Sigmoid colon (tissue), 4 donors: ENCODE data around the gene TPSB2.

ENCODE experiments used
- EP300 ChIP-seq, 4 donors: sonication (generic); formaldehyde crosslinking; IDR thresholded peaks; one replicate each; pipeline ENCODE4 v1.6.1; 2017; ENCODE audit warnings: antibody characterized with exemption in 4 of 4
- TF ChIP-seq, protein P1 (sequence below), 4 experiments: fragments of 450-650 bp in 3 of 4; fragments of 200-600 bp in 1 of 4; IDR thresholded peaks; one replicate each; pipeline ENCODE4 v1.5.1; 2016 to 2019; ENCODE audit warnings: antibody characterized with exemption in 4 of 4, mild to moderate bottlenecking in 3 of 4, moderate library complexity in 2 of 4

DNA sequence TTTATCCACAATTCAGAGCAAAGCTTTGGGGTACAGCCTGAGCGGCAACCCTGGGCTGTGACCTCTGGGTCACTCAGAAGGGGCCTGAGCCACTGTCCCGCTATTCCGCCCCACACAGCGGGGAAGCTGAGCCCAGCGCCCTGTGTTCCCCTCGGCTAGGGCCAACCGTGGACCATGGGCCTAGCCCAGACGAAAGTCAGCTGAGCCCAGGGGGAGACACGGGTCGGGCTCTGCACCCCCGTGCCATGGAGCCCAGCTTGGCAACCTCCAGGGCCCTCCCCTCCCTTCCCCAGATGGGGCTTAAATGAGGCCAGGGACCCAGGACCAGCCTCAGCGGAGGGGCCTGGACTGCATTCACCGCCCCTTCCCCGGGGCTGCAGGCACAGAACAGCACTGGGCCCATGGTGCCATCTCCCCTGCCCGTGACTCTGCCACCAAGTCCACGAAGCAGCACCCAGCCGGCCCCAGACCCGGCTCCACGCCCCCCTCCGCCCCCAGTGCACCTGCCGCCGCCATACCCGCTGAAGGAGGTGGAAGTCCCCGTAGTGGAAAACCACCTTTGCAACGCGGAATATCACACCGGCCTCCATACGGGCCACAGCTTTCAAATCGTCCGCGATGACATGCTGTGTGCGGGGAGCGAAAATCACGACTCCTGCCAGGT is 27.7 kb upstream of the TPSB2 start:
- TF ChIP-seq, protein P1, sequence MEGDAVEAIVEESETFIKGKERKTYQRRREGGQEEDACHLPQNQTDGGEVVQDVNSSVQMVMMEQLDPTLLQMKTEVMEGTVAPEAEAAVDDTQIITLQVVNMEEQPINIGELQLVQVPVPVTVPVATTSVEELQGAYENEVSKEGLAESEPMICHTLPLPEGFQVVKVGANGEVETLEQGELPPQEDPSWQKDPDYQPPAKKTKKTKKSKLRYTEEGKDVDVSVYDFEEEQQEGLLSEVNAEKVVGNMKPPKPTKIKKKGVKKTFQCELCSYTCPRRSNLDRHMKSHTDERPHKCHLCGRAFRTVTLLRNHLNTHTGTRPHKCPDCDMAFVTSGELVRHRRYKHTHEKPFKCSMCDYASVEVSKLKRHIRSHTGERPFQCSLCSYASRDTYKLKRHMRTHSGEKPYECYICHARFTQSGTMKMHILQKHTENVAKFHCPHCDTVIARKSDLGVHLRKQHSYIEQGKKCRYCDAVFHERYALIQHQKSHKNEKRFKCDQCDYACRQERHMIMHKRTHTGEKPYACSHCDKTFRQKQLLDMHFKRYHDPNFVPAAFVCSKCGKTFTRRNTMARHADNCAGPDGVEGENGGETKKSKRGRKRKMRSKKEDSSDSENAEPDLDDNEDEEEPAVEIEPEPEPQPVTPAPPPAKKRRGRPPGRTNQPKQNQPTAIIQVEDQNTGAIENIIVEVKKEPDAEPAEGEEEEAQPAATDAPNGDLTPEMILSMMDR (IDR thresholded peaks at IDR 0.05) = no peak
- TF ChIP-seq EP300 (IDR thresholded peaks at IDR 0.05) = no peak
